GM10248 (cell line): ENCODE measurements around the gene STK32C.

Source experiments
- CTCF ChIA-PET: fragments of 300-600 bp; sonication (Branson Sonifier 250); formaldehyde crosslinking; extraction: SDS; loops from one replicate; lab custom pipeline; 2021; ENCODE audit warnings: antibody characterized with exemption; lab: Yijun Ruan, JAX
- POLR2A ChIA-PET: fragments of 350-650 bp; sonication (Branson Sonifier 250); formaldehyde crosslinking; extraction: SDS; loops from one replicate; lab custom pipeline; 2020; ENCODE audit warnings: antibody characterized with exemption; lab: Yijun Ruan, JAX
- DNase-seq: peaks from one replicate; pipeline ENCODE4 v3.0.0; 2012; ENCODE audit errors: extremely low spot score
- CTCF ChIP-seq: IDR thresholded peaks from 2 replicates; pipeline ENCODE4 v1.5.1; 2012; ENCODE audit warnings: mild to moderate bottlenecking, low read depth; ENCODE audit errors: extremely low read depth, missing control alignments, control extremely low read depth

Gene STK32C

DNA sequence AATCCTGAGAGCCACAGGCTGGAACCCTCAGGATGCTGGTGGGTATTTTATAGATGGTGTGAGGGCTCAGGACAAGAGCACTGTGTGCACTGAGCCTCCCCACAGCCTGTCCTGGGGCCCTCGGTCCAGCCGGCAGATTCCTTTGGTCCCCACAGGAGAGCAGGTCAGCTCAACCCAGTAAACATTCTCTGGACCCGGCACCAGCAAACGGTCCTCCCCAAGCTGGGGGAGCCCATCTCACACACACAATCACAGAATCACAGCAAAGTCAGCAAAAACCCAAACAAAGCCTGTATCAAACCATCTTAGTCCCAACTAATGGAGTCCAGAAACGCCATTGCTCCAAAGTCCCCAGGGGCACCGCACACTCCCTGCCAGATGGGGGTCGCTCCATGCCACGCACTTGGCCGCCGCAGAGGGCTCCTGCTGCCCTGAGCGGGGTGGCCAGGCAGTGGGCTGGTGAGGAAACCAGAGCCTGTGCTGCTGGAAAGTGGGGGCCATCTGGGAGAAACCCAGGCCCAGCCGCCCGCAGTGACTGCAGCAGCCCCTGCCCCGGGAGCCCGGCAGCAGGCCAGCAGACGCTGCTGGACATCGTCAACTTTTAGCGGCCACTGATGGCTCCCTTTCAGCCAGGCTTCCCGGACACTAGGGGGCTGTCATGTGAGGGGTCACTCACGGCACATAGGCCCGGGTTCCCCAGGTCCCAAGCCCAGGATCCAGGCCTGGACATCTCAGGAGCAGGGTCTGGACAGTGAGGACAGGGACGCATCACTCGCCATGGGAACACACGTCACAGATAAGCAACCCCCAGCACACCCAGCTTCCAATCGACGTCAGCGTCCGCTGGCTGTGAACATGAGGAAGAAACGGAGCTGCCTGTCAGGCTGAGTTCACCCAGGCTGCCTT lies 68.4 kb downstream of the STK32C start:
- no peak for TF ChIP-seq CTCF
- ChIA-PET POLR2A (no interaction called here), CTCF (interaction anchor here (0.9 kb wide), 1 partner anchor 22 kb away, joined by 3 read pairs; no protein-coding TSS in a partner anchor)
- DNase-seq: no peak

- ChIA-PET POLR2A (no interaction called here), CTCF (interaction anchor here (1.3 kb wide), 1 partner anchor 9 kb away, joined by 3 read pairs; no protein-coding TSS in a partner anchor)
- no peak for DNase-seq
- no peak for TF ChIP-seq CTCF
Observed at GRCh38 chr10:132238371-132239125, 69.2 kb downstream of the STK32C start.

- POLR2A ChIA-PET: no interaction called here
- no peak for DNase-seq
- TF ChIP-seq CTCF: no peak
- CTCF ChIA-PET: interaction anchor here (1.3 kb wide), 1 partner anchor 9 kb away, joined by 3 read pairs; no protein-coding TSS in a partner anchor
Observed at GRCh38 chr10:132237871-132238270, 69.9 kb downstream of the STK32C start.

- DNase-seq: no peak
- ChIA-PET CTCF (interaction anchor here (1.3 kb wide), 1 partner anchor 10 kb away, joined by 3 read pairs; no protein-coding TSS in a partner anchor), POLR2A (no interaction called here)
- TF ChIP-seq CTCF: no peak
Observed at GRCh38 chr10:132237396-132237795, 70.4 kb downstream of the STK32C start.

DNA sequence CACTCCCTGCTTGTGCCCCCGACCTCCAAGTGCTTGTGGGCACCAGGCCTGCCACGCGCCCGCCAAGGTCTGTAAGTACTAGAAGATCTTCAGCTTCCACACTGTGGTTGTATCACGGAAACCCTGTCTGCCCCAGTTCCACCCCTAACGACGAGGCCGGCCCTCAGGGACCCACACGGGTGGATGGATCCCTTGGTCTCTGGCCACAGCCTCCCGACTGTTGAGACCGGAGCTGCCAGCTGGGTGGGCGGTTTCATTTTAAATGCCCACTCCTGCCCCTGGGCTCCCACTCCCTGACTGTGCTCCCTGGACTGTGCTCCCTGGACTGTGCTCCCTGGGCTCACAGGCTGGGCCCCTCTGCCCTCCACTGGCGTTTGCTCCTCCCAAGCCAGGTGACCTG lies 70.9 kb downstream of the STK32C start:
- POLR2A ChIA-PET: no interaction called here
- CTCF ChIA-PET: no interaction called here
- no peak for TF ChIP-seq CTCF
- no peak for DNase-seq

DNA sequence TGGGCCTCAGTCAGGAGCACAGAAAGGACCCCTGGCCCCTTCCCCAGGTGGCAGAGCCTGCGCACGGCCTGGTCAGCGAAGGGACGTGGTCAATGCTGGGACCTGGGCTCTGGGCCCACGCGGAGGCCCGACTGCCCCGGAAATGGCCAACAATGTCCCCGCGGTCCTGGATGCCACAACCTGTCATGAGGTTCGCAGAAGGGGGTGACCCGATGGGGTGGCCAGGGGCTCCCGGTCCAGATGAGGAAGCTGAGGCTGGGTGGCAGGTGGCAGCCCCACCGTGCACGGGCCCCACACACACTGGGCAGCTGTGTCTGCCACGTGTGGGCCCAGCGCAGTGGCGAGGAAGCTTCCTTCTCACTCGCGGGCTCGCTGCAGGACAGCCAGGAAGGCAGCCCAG lies 71.6 kb downstream of the STK32C start:
- ChIA-PET CTCF (no interaction called here), POLR2A (no interaction called here)
- TF ChIP-seq CTCF: no peak
- DNase-seq: no peak
